ENCODE data around the gene MAP1LC3B.

The MAP1LC3B gene

GRCh38 chr16:87434146-87434667, 42.1 kb downstream of the MAP1LC3B start:
- peaks cover 2% of the 10 kb centered on the region for H3K36me3 Mint-ChIP-seq
- H3K4me3 Mint-ChIP-seq, result no peak overlapping the region
- DNase-seq (ENCODE audit: low spot score in 2 of 2), result no peak
- peaks cover 2% of the 10 kb centered on the region for H3K4me1 Mint-ChIP-seq
- no peak overlapping the region for H3K27ac Mint-ChIP-seq
- no peak for ATAC-seq (ENCODE audit: low read depth)
- no peaks in the 10 kb centered on the region for H3K9me3 Mint-ChIP-seq
- H3K27me3 Mint-ChIP-seq, result peaks cover 9% of the 10 kb centered on the region

- no peak overlapping the region for H3K4me3 Mint-ChIP-seq
- H3K9me3 Mint-ChIP-seq, result no peaks in the 10 kb centered on the region
These were observed 43.5 kb downstream of the MAP1LC3B start for GRCh38 chr16:87435372-87436224.

GRCh38 chr16:87436225-87437172, 44.4 kb downstream of the MAP1LC3B start:
- no peak overlapping the region for H3K27ac Mint-ChIP-seq
- DNase-seq (ENCODE audit: low spot score in 2 of 2), result no peak

More at GRCh38 chr16:87435372-87436224, 43.5 kb downstream of the MAP1LC3B start:
- DNase-seq (ENCODE audit: low spot score in 2 of 2) (no peak), ATAC-seq (ENCODE audit: low read depth) (no peak)
- H3K27ac Mint-ChIP-seq, result no peak overlapping the region
- H3K4me1 Mint-ChIP-seq, result peaks cover 2% of the 10 kb centered on the region
- peaks cover 9% of the 10 kb centered on the region for H3K27me3 Mint-ChIP-seq
- peaks cover 2% of the 10 kb centered on the region for H3K36me3 Mint-ChIP-seq

GRCh38 chr16:87437327-87437726, 45.2 kb downstream of the MAP1LC3B start:
- H3K9me3 Mint-ChIP-seq, result no peaks in the 10 kb centered on the region
- DNase-seq (ENCODE audit: low spot score in 2 of 2) (no peak), ATAC-seq (ENCODE audit: low read depth) (no peak)
- no peak overlapping the region for H3K27ac Mint-ChIP-seq
- H3K4me3 Mint-ChIP-seq, result no peak overlapping the region
- H3K4me1 Mint-ChIP-seq, result peaks cover 2% of the 10 kb centered on the region
- H3K36me3 Mint-ChIP-seq, result no peaks in the 10 kb centered on the region
- H3K27me3 Mint-ChIP-seq, result peaks cover 9% of the 10 kb centered on the region

More at GRCh38 chr16:87436225-87437172, 44.4 kb downstream of the MAP1LC3B start:
- no peak for ATAC-seq (ENCODE audit: low read depth)
- no peaks in the 10 kb centered on the region for H3K9me3 Mint-ChIP-seq
- no peak overlapping the region for H3K4me3 Mint-ChIP-seq
- no peaks in the 10 kb centered on the region for H3K36me3 Mint-ChIP-seq
- H3K4me1 Mint-ChIP-seq, result peaks cover 2% of the 10 kb centered on the region
- peaks cover 9% of the 10 kb centered on the region for H3K27me3 Mint-ChIP-seq

GRCh38 chr16:87437911-87438610, 45.9 kb downstream of the MAP1LC3B start:
- no peak overlapping the region for H3K4me3 Mint-ChIP-seq
- H3K4me1 Mint-ChIP-seq, result peaks cover 2% of the 10 kb centered on the region
- peaks cover 2% of the 10 kb centered on the region for H3K36me3 Mint-ChIP-seq
- H3K9me3 Mint-ChIP-seq, result no peaks in the 10 kb centered on the region
- H3K27ac Mint-ChIP-seq, result no peak overlapping the region
- H3K27me3 Mint-ChIP-seq, result peaks cover 6% of the 10 kb centered on the region
- no peak for ATAC-seq (ENCODE audit: low read depth)
- no peak for DNase-seq (ENCODE audit: low spot score in 2 of 2)

- H3K9me3 Mint-ChIP-seq, result no peaks in the 10 kb centered on the region
- H3K36me3 Mint-ChIP-seq, result peaks cover 2% of the 10 kb centered on the region
- H3K27ac Mint-ChIP-seq, result no peak overlapping the region
- no peak overlapping the region for H3K4me3 Mint-ChIP-seq
- ATAC-seq (ENCODE audit: low read depth), result no peak
- H3K4me1 Mint-ChIP-seq, result peaks cover 2% of the 10 kb centered on the region
- no peak for DNase-seq (ENCODE audit: low spot score in 2 of 2)
- H3K27me3 Mint-ChIP-seq, result peaks cover 5% of the 10 kb centered on the region
These were observed 46.5 kb downstream of the MAP1LC3B start for GRCh38 chr16:87438611-87438985.

- no peak for DNase-seq (ENCODE audit: low spot score in 2 of 2)
- Mint-ChIP-seq H3K9me3 (no peaks in the 10 kb centered on the region), H3K4me1 (peaks cover 2% of the 10 kb centered on the region), H3K4me3 (no peak overlapping the region), H3K36me3 (peaks cover 2% of the 10 kb centered on the region), H3K27me3 (peaks cover 5% of the 10 kb centered on the region), H3K27ac (no peak overlapping the region)
- ATAC-seq (ENCODE audit: low read depth), result no peak
These were observed 47.8 kb downstream of the MAP1LC3B start for GRCh38 chr16:87439926-87440325.

GRCh38 chr16:87441886-87442580, 49.9 kb downstream of the MAP1LC3B start:
- peaks cover 2% of the 10 kb centered on the region for H3K36me3 Mint-ChIP-seq
- no peak for ATAC-seq (ENCODE audit: low read depth)
- no peak overlapping the region for H3K27ac Mint-ChIP-seq
- H3K27me3 Mint-ChIP-seq, result peaks cover 1% of the 10 kb centered on the region
- DNase-seq (ENCODE audit: low spot score in 2 of 2), result no peak
- H3K4me1 Mint-ChIP-seq, result no peaks in the 10 kb centered on the region
- no peaks in the 10 kb centered on the region for H3K9me3 Mint-ChIP-seq
- H3K4me3 Mint-ChIP-seq, result no peak overlapping the region

GRCh38 chr16:87442581-87442966, 50.4 kb downstream of the MAP1LC3B start:
- DNase-seq (ENCODE audit: low spot score in 2 of 2) (no peak), ATAC-seq (ENCODE audit: low read depth) (no peak)
- Mint-ChIP-seq H3K4me3 (no peak overlapping the region), H3K36me3 (peaks cover 2% of the 10 kb centered on the region), H3K9me3 (no peaks in the 10 kb centered on the region), H3K27ac (no peak overlapping the region), H3K27me3 (peaks cover 1% of the 10 kb centered on the region), H3K4me1 (no peaks in the 10 kb centered on the region)

GRCh38 chr16:87443016-87443415, 50.9 kb downstream of the MAP1LC3B start:
- ATAC-seq (ENCODE audit: low read depth) (no peak), DNase-seq (ENCODE audit: low spot score in 2 of 2) (no peak)
- H3K4me1 Mint-ChIP-seq, result no peaks in the 10 kb centered on the region

GRCh38 chr16:87443964-87444363, 51.8 kb downstream of the MAP1LC3B start:
- Mint-ChIP-seq H3K27me3 (peaks cover 3% of the 10 kb centered on the region), H3K36me3 (peaks cover 5% of the 10 kb centered on the region), H3K4me1 (no peaks in the 10 kb centered on the region), H3K9me3 (no peaks in the 10 kb centered on the region), H3K27ac (no peak overlapping the region), H3K4me3 (no peak overlapping the region)
- no peak for ATAC-seq (ENCODE audit: low read depth)
- no peak for DNase-seq (ENCODE audit: low spot score in 2 of 2)

More at GRCh38 chr16:87443016-87443415, 50.9 kb downstream of the MAP1LC3B start:
- Mint-ChIP-seq H3K9me3 (no peaks in the 10 kb centered on the region), H3K27me3 (peaks cover 1% of the 10 kb centered on the region), H3K4me3 (no peak overlapping the region), H3K27ac (no peak overlapping the region), H3K36me3 (peaks cover 2% of the 10 kb centered on the region)

GRCh38 chr16:87445486-87445885, 53.4 kb downstream of the MAP1LC3B start:
- H3K27ac Mint-ChIP-seq, result no peak overlapping the region
- no peak overlapping the region for H3K4me3 Mint-ChIP-seq
- H3K9me3 Mint-ChIP-seq, result no peaks in the 10 kb centered on the region
- H3K27me3 Mint-ChIP-seq, result peaks cover 3% of the 10 kb centered on the region
- peaks cover 5% of the 10 kb centered on the region for H3K36me3 Mint-ChIP-seq
- no peaks in the 10 kb centered on the region for H3K4me1 Mint-ChIP-seq
- ATAC-seq (ENCODE audit: low read depth), result no peak
- no peak for DNase-seq (ENCODE audit: low spot score in 2 of 2)

- no peaks in the 10 kb centered on the region for H3K4me1 Mint-ChIP-seq
- ATAC-seq (ENCODE audit: low read depth) (no peak), DNase-seq (ENCODE audit: low spot score in 2 of 2) (no peak)
- peaks cover 2% of the 10 kb centered on the region for H3K27me3 Mint-ChIP-seq
- no peaks in the 10 kb centered on the region for H3K9me3 Mint-ChIP-seq
- H3K36me3 Mint-ChIP-seq, result peaks cover 6% of the 10 kb centered on the region
- no peak overlapping the region for H3K27ac Mint-ChIP-seq
- H3K4me3 Mint-ChIP-seq, result no peak overlapping the region
These were observed 54.3 kb downstream of the MAP1LC3B start for GRCh38 chr16:87446479-87446878.
